K562 (cell line): ENCODE data around the gene KLRB1. TPM values are rescaled to one million over a fixed set of nuclear protein-coding genes. Genes with fewer than 3 reads are reported as not detected.

ENCODE experiments used
- ATAC-seq: fragments of 200-7000 bp; cut with Tn5 transposase; 3 replicates; pipeline ENCODE4 v1.9.1; 2020; ENCODE audit warnings: moderate library complexity
- BruUV-seq: library from RNA; stranded (reverse); fragments of 400-500 nt; replicated peaks from 2 replicates; lab custom pipeline; 2021; lab: Mats Ljungman, UMichigan
- CTCF ChIA-PET: fragments of 300-600 bp; formaldehyde crosslinking; extraction: SDS; loops from one replicate; lab custom pipeline; 2021; ENCODE audit warnings: low intra/inter-chr PET ratio; lab: Yijun Ruan, JAX
- POLR2A ChIA-PET: fragments of 300-600, 350-650 bp; sonication (Branson Sonifier 250); formaldehyde crosslinking; extraction: SDS; loops from one replicate; lab custom pipeline; 2021; ENCODE audit warnings: antibody characterized with exemption, inconsistent platforms; lab: Yijun Ruan, JAX
- DNase-seq, 4 experiments: peaks; one replicate each; pipeline versions ENCODE4 v3.0.0 to v3.0.0-alpha.2; 2011 to 2018; ENCODE audit warnings: low spot score in 3 of 4, mixed read lengths in 3 of 4; ENCODE audit errors: extremely low read depth in 1 of 4
- FAIRE-seq: peaks from 2 replicates; lab custom pipeline; 2011; peaks lifted over from hg19 to GRCh38; lab: Jason Lieb, UNC
- H2AFZ ChIP-seq: 2 replicates; pipeline ENCODE4 v1.6.0; 2011; ENCODE audit warnings: low read depth, low read length, control low read depth, inconsistent platforms
- H3K27ac ChIP-seq: fragments of 200-600 bp; 3 replicates; pipeline ENCODE4 v1.8.0; 2011; ENCODE audit warnings: low read depth, mild to moderate bottlenecking, control low read depth, inconsistent platforms, low read length, moderate library complexity, mixed read lengths; ENCODE audit errors: extremely low read depth
- H3K27me3 ChIP-seq, 2 experiments: fragments of 300-600 bp in 1 of 2; 2 replicates in 1 of 2; 3 replicates in 1 of 2; pipeline versions ENCODE4 v1.6.0 to v1.8.0; 2011; ENCODE audit warnings: inconsistent platforms in 2 of 2, low read length in 2 of 2, mild to moderate bottlenecking in 1 of 2, mixed read lengths in 1 of 2, moderate library complexity in 1 of 2; ENCODE audit not compliant: control insufficient read depth in 2 of 2, insufficient read depth in 2 of 2
- H3K36me3 ChIP-seq: fragments of 300-600 bp; 3 replicates; pipeline ENCODE4 v1.8.0; 2011; ENCODE audit warnings: mild to moderate bottlenecking, low read length, inconsistent platforms; ENCODE audit not compliant: control insufficient read depth, insufficient read depth
- H3K4me1 ChIP-seq, 2 experiments: fragments of 200-600 bp in 1 of 2; replicated peaks in 1 of 2; 2 replicates in 1 of 2; 3 replicates in 1 of 2; pipeline versions ENCODE4 v1.5.1 to v1.8.0; 2011; ENCODE audit warnings: inconsistent platforms in 2 of 2, low read length in 2 of 2, mild to moderate bottlenecking in 1 of 2, mixed read lengths in 1 of 2, moderate library complexity in 1 of 2; ENCODE audit not compliant: control insufficient read depth in 2 of 2, insufficient read depth in 2 of 2
- H3K4me2 ChIP-seq: 2 replicates; pipeline ENCODE4 v1.6.1; 2011; ENCODE audit warnings: low read length, control low read depth, inconsistent platforms, mixed read lengths; ENCODE audit not compliant: insufficient read depth
- H3K4me3 ChIP-seq: fragments of 200-600 bp; sonication (generic), shearing (Covaris generic); 2 replicates; pipeline ENCODE4 v1.5.1; 2016; ENCODE audit warnings: control low read depth, inconsistent platforms
- H3K79me2 ChIP-seq: fragments of 200-600 bp; 3 replicates; pipeline ENCODE4 v1.8.0; 2011; ENCODE audit warnings: low read length, inconsistent platforms; ENCODE audit not compliant: control insufficient read depth, insufficient read depth
- H3K9ac ChIP-seq, 2 experiments: 2 replicates each; pipeline versions ENCODE4 v1.6.0 to v1.6.1; 2011; ENCODE audit warnings: low read depth in 2 of 2, low read length in 2 of 2, control low read depth in 1 of 2, inconsistent platforms in 1 of 2, mild to moderate bottlenecking in 1 of 2, mixed read lengths in 1 of 2; ENCODE audit not compliant: insufficient read depth in 1 of 2
- H3K9me1 ChIP-seq: one replicate; pipeline ENCODE4 v1.6.0; 2011; ENCODE audit warnings: inconsistent platforms, mild to moderate bottlenecking, low read length, moderate library complexity; ENCODE audit not compliant: control insufficient read depth, insufficient read depth
- H3K9me3 ChIP-seq: replicated peaks from 2 replicates; pipeline ENCODE4 v1.5.1; 2011; ENCODE audit warnings: low read depth, low read length, inconsistent platforms; ENCODE audit not compliant: control insufficient read depth, insufficient read depth
- H4K20me1 ChIP-seq: replicated peaks from 2 replicates; pipeline ENCODE4 v1.6.1; 2011; ENCODE audit warnings: low read length, inconsistent platforms, mixed read lengths; ENCODE audit not compliant: control insufficient read depth, insufficient read depth
- C11orf30 ChIP-seq: fragments of 450-650 bp; IDR thresholded peaks from 2 replicates; pipeline ENCODE4 v1.6.1; 2016; ENCODE audit warnings: low read depth, mild to moderate bottlenecking
- CTCF ChIP-seq, 3 experiments: IDR thresholded peaks in 2 of 3; conservative IDR thresholded peaks in 1 of 3; 2 replicates each; pipeline ENCODE4 v1.5.1; 2011 to 2012; ENCODE audit warnings: low read length in 3 of 3, mild to moderate bottlenecking in 3 of 3, control low read depth in 2 of 3, improper control_type of control experiment in 1 of 3, inconsistent platforms in 1 of 3, low read depth in 1 of 3, mixed read lengths in 1 of 3, moderate library complexity in 1 of 3; ENCODE audit not compliant: insufficient read depth in 2 of 3
- ELF4 ChIP-seq: fragments of 450-650 bp; formaldehyde crosslinking; IDR thresholded peaks from 2 replicates; pipeline ENCODE4 v1.4.0; 2022; ENCODE audit warnings: missing genetic modification characterization
- EWSR1 ChIP-seq: fragments of 450-650 bp; IDR thresholded peaks from 2 replicates; pipeline ENCODE4 v1.6.1; 2018; ENCODE audit warnings: borderline replicate concordance, mild to moderate bottlenecking, low read depth, moderate library complexity; ENCODE audit not compliant: partially characterized antibody
- HDAC2 ChIP-seq: fragments of 450-650 bp; IDR thresholded peaks from 2 replicates; pipeline ENCODE4 v1.6.1; 2016; ENCODE audit warnings: mild to moderate bottlenecking
- HDGF ChIP-seq: fragments of 450-650 bp; IDR thresholded peaks from 2 replicates; pipeline ENCODE4 v1.6.1; 2016
- MAFG ChIP-seq: fragments of 450-650 bp; conservative IDR thresholded peaks from 2 replicates; pipeline ENCODE4 v1.6.1; 2016; ENCODE audit warnings: missing genetic modification characterization, missing compliant biosample characterization
- MAFK ChIP-seq: IDR thresholded peaks from 2 replicates; pipeline ENCODE4 v1.6.1; 2011; ENCODE audit warnings: low read length, improper control_type of control experiment
- WGBS: fragments of 100-300 bp; shearing (Covaris generic); methylation state at CpG from one replicate; pipeline ENCODE4 v1.1.6; 2016; ENCODE audit warnings: low coverage, mixed read lengths; ENCODE audit not compliant: insufficient coverage; ENCODE audit errors: missing lambda C conversion rate; 5-methylcytosine and 5-hydroxymethylcytosine counted together
- in situ Hi-C: fragments of 300-500 bp; cut with MboI; formaldehyde crosslinking; loops from 4 replicates; pipeline ENCODE4 v1.15.0; 2018; ENCODE audit warnings: inconsistent platforms, mixed read lengths
- intact Hi-C: fragments of 100-400 bp; cut with micrococcal nuclease; formaldehyde crosslinking; loops from 2 replicates; pipeline ENCODE4 v1.14.2; 2022
- polyA plus RNA-seq, 8 experiments: library from polyadenylated mRNA; depleted of rRNA in 4 of 8; stranded (reverse) in 5 of 8; unstranded in 3 of 8; fragments of >200 nt; fragmentation: Nextera tagmentation in 2 of 8; fragmentation: Illumina TruSeq in 1 of 8; extraction: Ambion mirVana in 2 of 8; extraction: Trizol in 1 of 8; gene quantifications; 2 replicates each; pipeline versions ENCODE4 v1.2.1 to v1.2.3, GENCODE V29; 2011 to 2014; ENCODE audit warnings: inconsistent platforms in 1 of 8, missing spikeins in 1 of 8
- total RNA-seq, 7 experiments: library from RNA; depleted of rRNA in 6 of 7; stranded (reverse); fragments of >200 nt in 6 of 7; fragmentation: Illumina TruSeq in 2 of 7; extraction: Trizol in 2 of 7; gene quantifications; 2 replicates each; pipeline versions ENCODE4 v1.2.1 to v1.2.3, GENCODE V29; 2011 to 2021; ENCODE audit warnings: low replicate concordance in 1 of 7
- TF ChIP-seq, protein P1 (sequence below): sonication (generic); formaldehyde crosslinking; IDR thresholded peaks from 2 replicates; pipeline ENCODE4 v1.8.1; 2023; ENCODE audit warnings: mild to moderate bottlenecking, missing genetic modification reagents

The KLRB1 gene
- total and polyA plus RNA-seq, 9 of the 15 experiments (the other 6 are each of a cell fraction or from before 2014, with no cell fraction given): not detected

- no peak overlapping the region for H3K4me3 ChIP-seq
- FAIRE-seq (no peak), DNase-seq (no peak), ATAC-seq (no peak)
- in situ Hi-C loops: loop anchor here (25.0 kb wide), 1 partner anchor 303 kb away; no protein-coding TSS in a partner anchor
- H3K27me3 ChIP-seq: no peaks in the 10 kb centered on the region
- H3K9me3 ChIP-seq: peaks cover 13% of the 10 kb centered on the region
- H3K36me3 ChIP-seq: no peaks in the 10 kb centered on the region
- no TSS peak for BruUV-seq
- no peak overlapping the region for H3K4me2 ChIP-seq
- no peaks in the 10 kb centered on the region for H3K79me2 ChIP-seq
- 43% methylated on average over 2 of the region's 2 CpGs for WGBS
- H3K27ac ChIP-seq: no peak overlapping the region
- no peak overlapping the region for H2AFZ ChIP-seq
- no peaks in the 10 kb centered on the region for H3K9me1 ChIP-seq
- TF ChIP-seq HDAC2 (no peak), MAFK (peak; percentile 7; the same call in 1 of the 2 replicates), MAFG (0 out of 2 replicates have a peak, but pooled peaks have one; percentile 12), C11orf30 (peak; percentile 39; the same call in 1 of the 2 replicates)
- ChIA-PET POLR2A (no interaction called here), CTCF (no interaction called here)
- no peaks in the 10 kb centered on the region; a peak in 1 of 5 replicates for H3K4me1 ChIP-seq
- H4K20me1 ChIP-seq: no peaks in the 10 kb centered on the region
- H3K9ac ChIP-seq: no peak overlapping the region
- intact Hi-C loops: no loop called here
These were observed 32.3 kb upstream of the KLRB1 start for GRCh38 chr12:9640024-9640423.

GRCh38 chr12:9636851-9637206, 29.1 kb upstream of the KLRB1 start:
- DNase-seq (peak; percentile 5 to 34 (median 9)), FAIRE-seq (no peak), ATAC-seq (peak; percentile 33; the same call in 2 of the 3 replicates)
- no peak overlapping the region for H3K9ac ChIP-seq
- intact Hi-C loops (no loop called here), in situ Hi-C loops (loop anchor here (25.0 kb wide), 1 partner anchor 300 kb away; no protein-coding TSS in a partner anchor)
- 30% methylated on average over 5 of the region's 5 CpGs for WGBS
- H3K4me3 ChIP-seq: no peak overlapping the region
- no peaks in the 10 kb centered on the region; the same call in 1 of the 2 replicates for H3K9me3 ChIP-seq
- H3K79me2 ChIP-seq: no peaks in the 10 kb centered on the region
- H3K36me3 ChIP-seq: no peaks in the 10 kb centered on the region
- H4K20me1 ChIP-seq: no peaks in the 10 kb centered on the region
- H3K4me2 ChIP-seq: no peak overlapping the region
- peak overlapping the region; percentile 25; the same call in 1 of the 2 replicates for H2AFZ ChIP-seq
- H3K4me1 ChIP-seq: no peaks in the 10 kb centered on the region; a peak in 1 of 5 replicates
- no TSS peak for BruUV-seq
- POLR2A ChIA-PET: interaction anchor here (1.0 kb wide), 1 partner anchor 11 kb away, joined by 3 read pairs; no protein-coding TSS in a partner anchor
- TF ChIP-seq EWSR1 (no peak), HDGF (no peak), CTCF (IDR thresholded peaks at IDR 0.05 in 2 of 3, conservative IDR thresholded peaks at IDR 0.05 in 1 of 3; ENCODE audit: insufficient read depth in 2 of 3, low read depth in 1 of 3, low read length in 3 of 3) (peak in 2 of 3 experiments; percentile 28 to 48; a peak in 3 of 6 replicates), ELF4 (CRISPR knock-in tag) (no peak)
- TF ChIP-seq, protein P1, sequence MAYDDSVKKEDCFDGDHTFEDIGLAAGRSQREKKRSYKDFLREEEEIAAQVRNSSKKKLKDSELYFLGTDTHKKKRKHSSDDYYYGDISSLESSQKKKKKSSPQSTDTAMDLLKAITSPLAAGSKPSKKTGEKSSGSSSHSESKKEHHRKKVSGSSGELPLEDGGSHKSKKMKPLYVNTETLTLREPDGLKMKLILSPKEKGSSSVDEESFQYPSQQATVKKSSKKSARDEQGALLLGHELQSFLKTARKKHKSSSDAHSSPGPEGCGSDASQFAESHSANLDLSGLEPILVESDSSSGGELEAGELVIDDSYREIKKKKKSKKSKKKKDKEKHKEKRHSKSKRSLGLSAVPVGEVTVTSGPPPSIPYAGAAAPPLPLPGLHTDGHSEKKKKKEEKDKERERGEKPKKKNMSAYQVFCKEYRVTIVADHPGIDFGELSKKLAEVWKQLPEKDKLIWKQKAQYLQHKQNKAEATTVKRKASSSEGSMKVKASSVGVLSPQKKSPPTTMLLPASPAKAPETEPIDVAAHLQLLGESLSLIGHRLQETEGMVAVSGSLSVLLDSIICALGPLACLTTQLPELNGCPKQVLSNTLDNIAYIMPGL (CRISPR knock-in tag): no peak
- no peak overlapping the region for H3K27ac ChIP-seq
- no peaks in the 10 kb centered on the region for H3K9me1 ChIP-seq
- no peaks in the 10 kb centered on the region for H3K27me3 ChIP-seq
- CTCF ChIA-PET: interaction anchor here (0.6 kb wide), 1 partner anchor 74 kb away, joined by 3 read pairs; no protein-coding TSS in a partner anchor
